A549 (cell line): ENCODE data around the gene CFAP410.

Experiments
- CEBPB ChIP-seq, 2 experiments: fragments of >200 bp in 1 of 2; sonication (Bioruptor Twin) in 1 of 2; formaldehyde crosslinking in 1 of 2; IDR thresholded peaks; 2 replicates each; pipeline ENCODE4 v1.6.1; 2012 to 2016
- CHD4 ChIP-seq: fragments of 200-600 bp; sonication (generic); IDR thresholded peaks from 2 replicates; pipeline ENCODE4 v1.6.1; 2016; ENCODE audit warnings: antibody characterized with exemption, mild to moderate bottlenecking, borderline replicate concordance
- CTCF ChIP-seq: fragments of >200 bp; sonication (Bioruptor Twin); formaldehyde crosslinking; IDR thresholded peaks from 3 replicates; pipeline ENCODE4 v1.5.1; 2016
- EP300 ChIP-seq, 2 experiments: fragments of >200 bp; sonication (Bioruptor Twin); formaldehyde crosslinking; IDR thresholded peaks; 2 replicates in 1 of 2; 3 replicates in 1 of 2; pipeline ENCODE4 v1.6.1; 2016 to 2017
- FOXS1 ChIP-seq: fragments of 250-450 bp; sonication (Bioruptor Pico); IDR thresholded peaks from 2 replicates; pipeline ENCODE4 v1.5.0; 2020; ENCODE audit warnings: mild to moderate bottlenecking, moderate library complexity
- PBX3 ChIP-seq: IDR thresholded peaks from 2 replicates; pipeline ENCODE4 v1.6.1; 2012
- POLR2A ChIP-seq: IDR thresholded peaks from 2 replicates; pipeline ENCODE4 v1.6.1; 2012; ENCODE audit warnings: mild to moderate bottlenecking, low read length
- RCOR1 ChIP-seq: fragments of 150-350 bp; IDR thresholded peaks from 2 replicates; pipeline ENCODE4 v1.6.1; 2014; ENCODE audit warnings: antibody characterized with exemption, low read length, low read depth
- REST ChIP-seq: fragments of 200-600 bp; sonication (generic); IDR thresholded peaks from 2 replicates; pipeline ENCODE4 v1.6.1; 2016; ENCODE audit warnings: antibody characterized with exemption, mild to moderate bottlenecking, moderate library complexity
- RNF2 ChIP-seq: fragments of 200-600 bp; sonication (generic); IDR thresholded peaks from 2 replicates; pipeline ENCODE4 v1.6.1; 2016; ENCODE audit warnings: low read depth, mild to moderate bottlenecking, antibody characterized with exemption, moderate library complexity, borderline replicate concordance
- USF2 ChIP-seq: fragments of 450-650 bp; IDR thresholded peaks from 2 replicates; pipeline ENCODE4 v1.6.1; 2014; ENCODE audit warnings: antibody characterized with exemption

GRCh38 chr21:44352253-44352860 lies 13.2 kb upstream of the CFAP410 start:
- TF ChIP-seq CTCF (no peak), CHD4 (no peak), POLR2A (no peak), EP300 (IDR thresholded peaks at IDR 0.05) (no peak), REST (no peak), USF2 (no peak), RCOR1 (no peak), PBX3 (no peak), RNF2 (no peak), CEBPB (IDR thresholded peaks at IDR 0.05) (no peak), FOXS1 (CRISPR knock-in tag) (no peak)
